Ovary (tissue), 9 donors: ENCODE results near the gene USP6NL. TPM values are rescaled to one million over a fixed set of nuclear protein-coding genes. Genes with fewer than 3 reads are reported as not detected.

Source experiments
- DNase-seq, 5 donors: peaks; one replicate each; pipeline ENCODE4 v3.0.0-alpha.2; 2019 to 2020
- H3K27ac ChIP-seq, 2 donors: fragments of 200-600 bp; one replicate each; pipeline versions ENCODE4 v1.5.1 to v1.8.0; 2019 to 2022
- H3K27me3 ChIP-seq: fragments of 200-600 bp; one replicate; pipeline ENCODE4 v1.8.0; 2022
- H3K36me3 ChIP-seq: fragments of 200-600 bp; sonication (generic); one replicate; pipeline ENCODE4 v1.5.1; 2019
- H3K4me1 ChIP-seq: one replicate; pipeline ENCODE4 v1.8.1; 2013; ENCODE audit warnings: mild to moderate bottlenecking, moderate library complexity; ENCODE audit not compliant: insufficient read depth
- H3K4me3 ChIP-seq: fragments of 200-600 bp; sonication (generic); one replicate; pipeline ENCODE4 v1.5.1; 2017
- H3K9me3 ChIP-seq, 2 donors: fragments of 200-600 bp in 1 of 2; sonication (generic) in 1 of 2; one replicate each; pipeline versions ENCODE4 v1.5.1 to v1.8.1; 2013 to 2019; ENCODE audit warnings: mild to moderate bottlenecking in 1 of 2, moderate library complexity in 1 of 2
- CTCF ChIP-seq, 3 donors: fragments of 450-650 bp in 2 of 3; fragments of 200-600 bp in 1 of 3; IDR thresholded peaks; one replicate each; pipeline versions ENCODE4 v1.5.1 to v1.8.0; 2016 to 2022; ENCODE audit warnings: antibody characterized with exemption in 3 of 3, mild to moderate bottlenecking in 1 of 3
- EP300 ChIP-seq: sonication (generic); formaldehyde crosslinking; IDR thresholded peaks from one replicate; pipeline ENCODE4 v1.6.1; 2017; ENCODE audit warnings: antibody characterized with exemption
- POLR2A ChIP-seq: fragments of 450-650 bp; IDR thresholded peaks from one replicate; pipeline ENCODE4 v1.6.1; 2017; ENCODE audit warnings: antibody characterized with exemption, mild to moderate bottlenecking, moderate library complexity
- WGBS, 3 donors: extraction: QIAGEN DNeasy Blood & Tissue Kit in 1 of 3; methylation state at CpG; one replicate each; pipeline versions ENCODE4 v1.1.5 to v1.1.7; 2013 to 2017; 5-methylcytosine and 5-hydroxymethylcytosine counted together
- intact Hi-C, 4 donors: fragments of 100-400 bp; cut with DNase I; formaldehyde crosslinking; loops; one replicate each; pipeline versions ENCODE4 v1.11.0 to v1.15.1; 2022 to 2023
- polyA plus RNA-seq, 2 donors: library from polyadenylated mRNA; stranded (reverse); fragments of 200-250 nt in 1 of 2; fragments of 350-450 nt in 1 of 2; fragmentation: Illumina TruSeq in 1 of 2; extraction: RNeasy Lipid Tissue Mini Kit (QIAGEN cat#74804) in 1 of 2; gene quantifications; one replicate each; pipeline ENCODE4 v1.2.3, GENCODE V29; 2013 to 2014
- total RNA-seq, 7 donors: library from RNA; depleted of rRNA in 2 of 7; stranded (reverse); fragments of >200 nt in 2 of 7; fragmentation: NEBNext Ultra II Directional in 3 of 7; extraction: Animal tissue kit (Norgen Biotek cat#: 25700) in 3 of 7; gene quantifications; one replicate each; pipeline versions ENCODE4 v1.1.0 to v1.2.4, GENCODE V29; 2016 to 2023
- donor health status: DM: no; HTN: no; CAD: no; lungs with moderate emphysema.
- donor health status: DM: no; HTN: no; CAD: no.
- donor health status: Bipolar disorder and iron deficiency.
- donor health status: DM: yes; HTN: yes; CAD: no.
- donor health status: DM: no; HTN: no; CAD: no.
- donor health status: DM: yes; HTN: yes; CAD: no.

The USP6NL gene
- total and polyA plus RNA-seq, 9 donors: 9.6 to 28.8 (median 16.3) TPM

GRCh38 chr10:11493646-11494045 is 117.8 kb downstream of the USP6NL start:
- DNase-seq: no peak
- no peaks in the 10 kb centered on the region for H3K36me3 ChIP-seq
- no peaks in the 10 kb centered on the region for H3K4me1 ChIP-seq
- H3K27me3 ChIP-seq: no peaks in the 10 kb centered on the region
- no peaks in the 10 kb centered on the region for H3K9me3 ChIP-seq
- H3K27ac ChIP-seq: no peak overlapping the region
- H3K4me3 ChIP-seq: no peak overlapping the region
- 95 to 99% (median 97%) methylated on average over 6 of the region's 6 CpGs for WGBS, 3 donors
- intact Hi-C loops: no loop called here
- TF ChIP-seq POLR2A: no peak
- no peak for TF ChIP-seq CTCF (IDR thresholded peaks at IDR 0.05)

DNA sequence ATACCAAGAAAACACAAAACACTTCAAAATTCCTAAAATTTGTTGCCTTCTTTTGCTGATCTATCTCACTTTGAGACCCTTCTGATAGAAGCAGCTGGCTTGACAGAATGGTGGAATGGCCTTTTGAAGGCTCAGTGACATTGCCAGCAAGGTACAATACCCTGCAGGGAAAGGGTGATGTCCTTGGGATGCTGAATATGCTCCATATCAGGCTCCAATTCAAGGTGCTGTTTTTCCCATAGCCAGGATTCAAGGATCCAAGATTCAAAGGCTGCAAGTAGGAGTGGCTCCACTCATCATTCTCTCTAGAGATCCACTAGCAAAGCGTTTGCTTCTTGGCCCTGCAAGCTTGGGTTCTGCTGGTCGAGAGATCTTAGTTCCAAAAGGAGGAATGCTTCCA is 120.4 kb downstream of the USP6NL start:
- DNase-seq: no peak
- no peaks in the 10 kb centered on the region for H3K27me3 ChIP-seq
- 83 to 94% (median 93%) methylated on average over 2 of the region's 2 CpGs for WGBS, 3 donors
- no peaks in the 10 kb centered on the region for H3K36me3 ChIP-seq
- H3K9me3 ChIP-seq: no peaks in the 10 kb centered on the region
- H3K27ac ChIP-seq: no peak overlapping the region
- intact Hi-C loops: no loop called here
- H3K4me1 ChIP-seq: no peaks in the 10 kb centered on the region
- no peak overlapping the region for H3K4me3 ChIP-seq
- TF ChIP-seq EP300 (no peak), CTCF (IDR thresholded peaks at IDR 0.05) (no peak), POLR2A (no peak)

- intact Hi-C loops: no loop called here
- H3K36me3 ChIP-seq: no peaks in the 10 kb centered on the region
- WGBS, 3 donors: 90 to 98% (median 95%) methylated on average over 2 of the region's 2 CpGs
Observed at GRCh38 chr10:11489591-11489990, 121.9 kb downstream of the USP6NL start.

DNA sequence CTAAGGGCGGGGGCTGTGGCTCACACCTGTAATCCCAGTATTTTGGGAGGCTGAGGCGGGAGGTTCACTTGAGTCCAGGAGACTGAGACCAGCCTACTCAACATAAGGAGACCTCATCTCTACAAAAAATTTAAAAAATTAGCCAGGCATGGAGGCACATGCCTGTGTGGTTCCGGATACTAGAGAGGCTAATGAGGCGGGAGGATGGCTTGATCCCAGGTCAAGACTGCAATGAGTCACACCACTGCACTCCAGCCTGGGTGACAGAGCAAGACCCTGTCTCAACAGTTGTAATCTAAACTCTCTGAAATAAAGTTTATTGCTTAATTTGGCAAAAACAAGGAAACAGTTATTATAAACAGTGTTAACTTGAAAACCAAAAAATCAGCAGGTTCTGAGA is 123.3 kb downstream of the USP6NL start:
- WGBS, 3 donors: 84 to 92% (median 88%) methylated on average over 4 of the region's 4 CpGs
- no peaks in the 10 kb centered on the region for H3K9me3 ChIP-seq
- TF ChIP-seq EP300 (no peak), POLR2A (no peak), CTCF (IDR thresholded peaks at IDR 0.05) (no peak)
- DNase-seq: no peak
- H3K4me3 ChIP-seq: no peak overlapping the region
- H3K27ac ChIP-seq: no peak overlapping the region
- no peaks in the 10 kb centered on the region for H3K4me1 ChIP-seq
- intact Hi-C loops: no loop called here
- no peaks in the 10 kb centered on the region for H3K36me3 ChIP-seq
- H3K27me3 ChIP-seq: no peaks in the 10 kb centered on the region

More at GRCh38 chr10:11489591-11489990, 121.9 kb downstream of the USP6NL start:
- no peak for TF ChIP-seq POLR2A
- no peak for TF ChIP-seq EP300
- no peak for TF ChIP-seq CTCF (IDR thresholded peaks at IDR 0.05)
- Histone ChIP-seq H3K27ac (no peak overlapping the region), H3K27me3 (no peaks in the 10 kb centered on the region), H3K4me3 (no peak overlapping the region), H3K9me3 (no peaks in the 10 kb centered on the region), H3K4me1 (no peaks in the 10 kb centered on the region)
- no peak for DNase-seq
